IPS-18a (cell line): ENCODE data around the gene DTYMK.

ENCODE experiments used
- H3K27ac ChIP-seq: one replicate; pipeline ENCODE4 v1.5.1; 2013; ENCODE audit warnings: low read length
- H3K27me3 ChIP-seq: one replicate; pipeline ENCODE4 v1.6.1; 2013; ENCODE audit warnings: mild to moderate bottlenecking, low read length; ENCODE audit not compliant: control insufficient read depth, insufficient read depth
- H3K36me3 ChIP-seq: one replicate; pipeline ENCODE4 v1.6.1; 2013; ENCODE audit warnings: low read depth, low read length; ENCODE audit not compliant: control insufficient read depth
- H3K4me1 ChIP-seq: one replicate; pipeline ENCODE4 v1.6.1; 2013; ENCODE audit warnings: low read depth, low read length; ENCODE audit not compliant: control insufficient read depth
- H3K4me3 ChIP-seq: one replicate; pipeline ENCODE4 v1.5.1; 2013; ENCODE audit warnings: low read length
- H3K9ac ChIP-seq: one replicate; pipeline ENCODE4 v1.6.1; 2013; ENCODE audit warnings: mild to moderate bottlenecking, low read length, moderate library complexity
- H3K9me3 ChIP-seq: one replicate; pipeline ENCODE4 v1.6.1; 2013; ENCODE audit warnings: low read depth, low read length; ENCODE audit not compliant: control insufficient read depth

The DTYMK gene

DNA sequence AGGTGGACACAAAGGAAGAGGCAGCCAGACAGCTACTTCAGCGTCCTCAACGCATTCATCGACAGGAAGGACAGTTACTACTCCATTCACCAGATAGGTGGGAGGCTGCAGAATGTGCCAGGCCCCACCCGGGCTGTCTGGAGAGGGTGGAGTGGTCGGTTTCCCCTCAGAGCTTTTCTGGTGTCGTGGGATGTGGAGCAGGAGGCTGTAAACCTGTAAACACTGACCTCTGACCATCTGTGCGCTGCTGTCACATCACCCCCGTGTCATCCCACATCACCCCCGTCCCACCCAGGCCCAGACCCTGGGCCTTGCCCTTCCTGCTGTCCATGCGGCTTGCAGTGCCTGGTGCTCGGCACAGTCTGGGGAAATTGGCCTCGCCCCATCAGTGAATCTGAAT lies 32.1 kb downstream of the DTYMK start:
- Histone ChIP-seq H3K36me3 (peaks cover 53% of the 10 kb centered on the region), H3K4me1 (no peaks in the 10 kb centered on the region), H3K27ac (no peak overlapping the region), H3K9me3 (no peaks in the 10 kb centered on the region), H3K27me3 (no peaks in the 10 kb centered on the region), H3K9ac (no peak overlapping the region), H3K4me3 (no peak overlapping the region)

DNA sequence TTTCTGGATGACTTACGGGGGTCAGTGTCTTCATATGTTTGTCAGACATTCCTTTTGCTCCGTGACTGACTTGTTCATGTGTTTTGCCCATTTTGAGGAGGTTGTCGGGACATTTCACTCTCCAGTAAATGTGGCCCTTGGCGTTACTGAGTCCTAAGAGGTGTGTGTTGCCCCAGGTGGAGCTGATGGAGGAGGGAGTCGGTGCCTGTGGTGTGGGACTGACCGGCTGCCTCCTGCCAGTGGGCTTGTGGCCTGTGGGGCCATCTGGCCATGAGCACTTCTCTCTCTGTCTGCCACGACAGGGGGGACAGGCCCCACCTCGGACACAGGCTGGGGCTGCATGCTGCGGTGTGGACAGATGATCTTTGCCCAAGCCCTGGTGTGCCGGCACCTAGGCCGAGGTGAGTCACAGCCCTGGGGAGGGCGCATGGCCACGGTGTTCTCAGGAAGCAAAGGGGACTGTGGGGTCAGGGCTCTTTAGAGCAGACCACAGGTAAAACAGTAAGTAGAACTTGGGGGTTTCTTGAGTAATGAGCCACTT lies 33.3 kb downstream of the DTYMK start:
- peaks cover 46% of the 10 kb centered on the region for H3K36me3 ChIP-seq
- no peaks in the 10 kb centered on the region for H3K9me3 ChIP-seq

GRCh38 chr2:241652722-241653121 lies 33.9 kb downstream of the DTYMK start:
- Histone ChIP-seq H3K4me1 (no peaks in the 10 kb centered on the region), H3K9me3 (no peaks in the 10 kb centered on the region), H3K4me3 (no peak overlapping the region), H3K9ac (no peak overlapping the region), H3K27me3 (no peaks in the 10 kb centered on the region), H3K27ac (no peak overlapping the region), H3K36me3 (peaks cover 46% of the 10 kb centered on the region)

More for the DNA sequence above, 33.3 kb downstream of the DTYMK start:
- Histone ChIP-seq H3K4me3 (no peak overlapping the region), H3K9ac (no peak overlapping the region), H3K4me1 (no peaks in the 10 kb centered on the region), H3K27ac (no peak overlapping the region), H3K27me3 (no peaks in the 10 kb centered on the region)

GRCh38 chr2:241652142-241652541 lies 34.5 kb downstream of the DTYMK start:
- Histone ChIP-seq H3K27ac (no peak overlapping the region), H3K9ac (no peak overlapping the region), H3K4me3 (no peak overlapping the region), H3K27me3 (no peaks in the 10 kb centered on the region), H3K36me3 (peaks cover 46% of the 10 kb centered on the region), H3K9me3 (no peaks in the 10 kb centered on the region), H3K4me1 (no peaks in the 10 kb centered on the region)

- H3K27me3 ChIP-seq: no peaks in the 10 kb centered on the region
- no peak overlapping the region for H3K27ac ChIP-seq
- no peaks in the 10 kb centered on the region for H3K9me3 ChIP-seq
- H3K36me3 ChIP-seq: peaks cover 30% of the 10 kb centered on the region
- no peak overlapping the region for H3K9ac ChIP-seq
- no peak overlapping the region for H3K4me3 ChIP-seq
- H3K4me1 ChIP-seq: no peaks in the 10 kb centered on the region
These were observed 36.7 kb downstream of the DTYMK start for GRCh38 chr2:241649927-241650326.

- Histone ChIP-seq H3K9me3 (no peaks in the 10 kb centered on the region), H3K4me1 (no peaks in the 10 kb centered on the region), H3K27ac (no peak overlapping the region), H3K4me3 (no peak overlapping the region), H3K36me3 (peaks cover 24% of the 10 kb centered on the region), H3K27me3 (no peaks in the 10 kb centered on the region), H3K9ac (no peak overlapping the region)
These were observed 37.2 kb downstream of the DTYMK start for GRCh38 chr2:241649404-241649803.

- H3K4me3 ChIP-seq: no peak overlapping the region
- H3K27ac ChIP-seq: no peak overlapping the region
- H3K36me3 ChIP-seq: peaks cover 22% of the 10 kb centered on the region
- H3K27me3 ChIP-seq: no peaks in the 10 kb centered on the region
- no peaks in the 10 kb centered on the region for H3K4me1 ChIP-seq
- H3K9ac ChIP-seq: no peak overlapping the region
- no peaks in the 10 kb centered on the region for H3K9me3 ChIP-seq
These were observed 38.2 kb downstream of the DTYMK start for GRCh38 chr2:241648453-241648852.

DNA sequence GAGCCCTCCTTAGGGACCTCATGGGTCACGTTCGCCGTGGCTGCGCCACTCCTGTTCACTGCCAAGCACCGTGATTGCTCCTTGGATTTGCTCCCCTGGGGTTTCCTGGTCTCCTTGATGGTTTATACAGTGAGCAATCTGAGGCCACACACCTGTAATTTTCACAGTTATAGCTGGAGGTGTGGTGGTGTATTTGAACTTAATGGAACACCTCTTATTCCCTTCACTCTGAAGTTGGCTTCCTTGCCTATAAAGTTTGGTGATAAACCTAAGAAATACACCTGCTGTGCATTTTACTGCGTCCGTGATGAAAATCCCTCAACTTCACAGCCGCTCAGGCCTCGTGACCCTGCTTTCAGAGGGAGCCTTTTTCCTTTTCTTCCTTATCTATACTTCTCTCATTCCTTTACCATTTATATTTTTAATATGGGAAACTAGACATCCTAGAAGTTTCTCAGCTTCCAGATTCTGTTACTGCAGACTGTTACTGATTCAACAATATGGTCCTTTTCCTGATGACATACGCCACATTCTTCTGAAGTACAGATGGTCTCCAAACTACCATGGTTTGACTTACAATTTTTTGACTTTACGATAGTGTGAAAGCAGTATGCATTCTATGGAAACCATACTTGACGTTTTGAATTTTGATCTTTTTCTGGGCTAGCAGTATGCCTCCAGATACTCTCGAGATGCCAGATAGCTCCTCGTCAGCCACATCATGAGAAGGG lies 40.5 kb downstream of the DTYMK start:
- no peak overlapping the region for H3K9ac ChIP-seq
- H3K27ac ChIP-seq: no peak overlapping the region

DNA sequence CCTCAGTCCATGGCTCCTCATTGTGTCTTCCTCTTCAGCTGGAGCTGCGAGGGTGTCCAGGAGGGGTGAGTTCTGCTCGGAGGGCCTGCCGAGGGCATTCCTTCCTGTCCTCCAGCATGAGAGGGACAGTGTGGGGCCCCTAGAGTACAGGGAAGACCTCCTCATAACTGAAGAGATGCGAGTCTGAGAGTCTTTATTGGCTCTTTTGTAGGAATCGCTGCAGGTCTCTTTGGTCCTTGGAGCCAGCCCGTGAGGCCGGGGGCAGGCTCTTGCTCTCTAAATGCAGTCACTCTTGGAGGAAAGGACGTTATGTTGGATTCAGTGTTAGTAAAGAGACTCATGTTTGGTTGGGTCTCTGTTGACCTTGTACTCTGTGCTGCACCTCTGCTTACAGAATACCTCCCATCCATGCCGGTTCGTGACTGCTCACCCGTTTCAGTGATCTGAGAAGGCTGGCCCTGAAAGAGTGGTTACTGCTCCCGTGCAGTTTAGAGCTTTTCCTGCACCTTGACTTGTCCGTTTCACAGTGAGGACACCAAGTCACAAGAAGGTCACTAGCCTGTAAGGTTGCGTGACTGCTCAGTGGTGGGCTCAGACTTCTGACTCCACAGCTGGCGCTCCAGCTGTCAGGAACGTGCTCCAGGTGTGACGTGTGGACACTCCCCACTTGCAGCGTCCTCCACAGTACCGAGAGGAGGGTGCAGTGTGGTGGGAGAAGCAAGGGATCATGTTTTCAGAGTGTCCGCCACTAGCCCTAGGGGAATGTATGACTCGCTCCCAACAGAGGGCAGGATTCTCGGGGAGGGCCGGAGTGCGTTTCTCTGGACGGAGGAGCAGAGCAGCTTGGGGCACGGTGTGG lies 41.3 kb downstream of the DTYMK start:
- H3K27ac ChIP-seq: no peak overlapping the region
- no peak overlapping the region for H3K4me3 ChIP-seq
- peaks cover 2% of the 10 kb centered on the region for H3K4me1 ChIP-seq
- H3K9ac ChIP-seq: no peak overlapping the region
- H3K27me3 ChIP-seq: no peaks in the 10 kb centered on the region
- H3K36me3 ChIP-seq: no peaks in the 10 kb centered on the region
- no peaks in the 10 kb centered on the region for H3K9me3 ChIP-seq

More for the DNA sequence above, 40.5 kb downstream of the DTYMK start:
- H3K27me3 ChIP-seq: no peaks in the 10 kb centered on the region
- H3K4me1 ChIP-seq: peaks cover 2% of the 10 kb centered on the region
- no peaks in the 10 kb centered on the region for H3K9me3 ChIP-seq
- H3K4me3 ChIP-seq: no peak overlapping the region
- H3K36me3 ChIP-seq: peaks cover under 1% of the 10 kb centered on the region

- Histone ChIP-seq H3K27me3 (no peaks in the 10 kb centered on the region), H3K9me3 (no peaks in the 10 kb centered on the region), H3K27ac (no peak overlapping the region), H3K9ac (no peak overlapping the region), H3K36me3 (peaks cover 4% of the 10 kb centered on the region), H3K4me3 (no peak overlapping the region), H3K4me1 (peaks cover 6% of the 10 kb centered on the region)
These were observed 45.0 kb downstream of the DTYMK start for GRCh38 chr2:241641631-241642030.

GRCh38 chr2:241640165-241640795 lies 46.3 kb downstream of the DTYMK start:
- Histone ChIP-seq H3K9ac (no peak overlapping the region), H3K27me3 (no peaks in the 10 kb centered on the region), H3K9me3 (no peaks in the 10 kb centered on the region), H3K36me3 (peaks cover 4% of the 10 kb centered on the region), H3K4me3 (no peak overlapping the region), H3K27ac (no peak overlapping the region), H3K4me1 (peaks cover 8% of the 10 kb centered on the region)
